ENCODE results near the gene GLYATL1B.
"Not testable (repeated sequence)": the region's sequence is repeated elsewhere in the genome, so short reads cannot be mapped to it uniquely, and the experiment has no call there.

GLYATL1B gene

DNA sequence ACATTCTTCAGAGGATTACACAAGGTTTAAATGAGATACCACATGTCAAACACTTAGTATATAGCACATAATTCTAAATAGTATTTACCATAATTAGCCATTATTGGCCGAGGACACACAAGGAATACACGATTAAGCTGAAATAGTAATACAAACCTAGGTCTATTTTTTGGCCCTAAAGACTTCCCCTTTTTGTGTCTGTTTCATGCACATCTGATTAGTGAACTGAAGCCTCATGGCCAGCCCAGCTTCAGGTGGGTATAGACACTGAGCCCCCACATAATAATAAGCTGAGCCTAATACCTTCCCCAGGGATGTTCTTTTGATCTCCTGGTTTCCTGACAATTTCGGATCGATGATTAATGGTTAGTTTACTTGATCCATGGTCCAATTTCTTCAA, 2.1 kb downstream of the GLYATL1B start:
- TF ChIP-seq CTCF (IDR thresholded peaks at IDR 0.05; ENCODE audit: low read length, missing control alignments), result no peak
- H3K4me3 ChIP-seq (replicated peaks; ENCODE audit: low read depth, low read length), result no peak overlapping the region
- no peak for DNase-seq (ENCODE audit: low read depth)

DNA sequence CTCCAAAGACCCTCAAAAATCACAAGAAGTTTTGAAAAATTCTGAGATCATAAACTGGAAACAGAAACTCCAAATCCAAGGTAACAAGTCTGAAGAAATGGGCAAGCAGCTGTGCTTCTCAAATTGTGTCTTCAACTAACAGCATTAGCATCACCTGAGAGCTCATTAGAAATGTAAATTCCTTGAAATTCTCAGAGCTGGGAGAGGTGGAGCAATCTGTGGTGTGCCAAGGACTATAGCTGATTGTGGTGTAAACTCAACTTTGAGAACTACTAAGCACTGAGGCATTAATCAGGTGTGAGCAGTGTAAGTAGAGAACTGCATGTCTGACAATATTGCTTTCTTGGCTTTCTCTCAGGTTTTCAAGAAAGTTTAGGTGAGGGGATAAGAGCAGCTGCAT, 7.5 kb downstream of the GLYATL1B start:
- DNase-seq (ENCODE audit: low read depth); H3K4me3 ChIP-seq (replicated peaks; ENCODE audit: low read depth, low read length): not testable (repeated sequence)

DNA sequence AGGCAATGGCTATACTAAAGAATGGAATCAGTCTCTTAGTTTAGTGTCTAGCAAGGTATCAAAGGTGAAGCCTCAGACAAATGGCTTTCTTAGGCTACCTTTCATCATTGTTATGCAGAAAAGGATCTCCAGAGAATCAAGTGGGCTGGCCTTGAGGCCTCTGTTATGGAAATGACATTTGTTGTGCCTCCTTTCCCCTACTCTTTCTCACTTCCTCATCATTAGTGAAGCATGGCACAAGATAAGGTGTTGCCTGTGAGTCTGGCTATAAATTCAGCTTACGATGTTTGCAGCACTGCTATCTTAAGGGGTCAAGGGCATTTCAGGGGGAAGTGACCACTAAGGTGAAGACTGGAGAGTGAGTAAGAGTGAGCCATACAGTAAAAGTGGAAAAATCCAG, 9.1 kb downstream of the GLYATL1B start:
- DNase-seq (ENCODE audit: low read depth); H3K4me3 ChIP-seq (replicated peaks; ENCODE audit: low read depth, low read length): not testable (repeated sequence)

- DNase-seq (ENCODE audit: low read depth); H3K4me3 ChIP-seq (replicated peaks; ENCODE audit: low read depth, low read length): not testable (repeated sequence)
Observed at GRCh38 chr11:59095972-59096575, 10.0 kb downstream of the GLYATL1B start.

DNA sequence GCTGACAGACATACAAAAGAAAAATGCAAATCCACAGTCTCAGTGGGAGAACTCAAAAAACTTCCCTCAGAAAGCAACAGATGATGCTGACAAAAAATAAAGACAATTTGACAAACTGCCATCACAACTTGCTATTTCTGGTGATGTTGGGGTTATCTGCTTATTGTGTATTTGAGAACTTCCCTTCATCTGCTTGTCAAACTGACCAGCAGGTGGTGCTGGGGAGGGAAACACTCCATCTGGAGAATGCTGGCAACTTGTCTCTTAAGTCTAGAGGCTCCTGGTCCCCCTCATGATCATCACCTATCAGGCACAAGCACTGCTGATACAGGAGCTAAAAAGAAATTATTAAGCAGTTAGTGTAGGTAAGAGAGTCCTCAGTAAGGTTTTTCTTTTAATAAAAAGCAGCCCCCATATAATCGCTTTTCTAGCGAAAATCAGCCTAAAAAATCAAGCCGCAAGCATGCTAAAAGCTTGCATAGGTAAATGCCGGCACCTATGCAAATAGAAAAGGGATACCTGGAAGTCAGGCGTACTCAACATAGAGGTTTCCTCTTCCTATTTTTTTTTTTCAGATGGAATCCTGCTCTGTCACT, 11.1 kb downstream of the GLYATL1B start:
- peak; percentile 81 for TF ChIP-seq CTCF (IDR thresholded peaks at IDR 0.05; ENCODE audit: low read length, missing control alignments)
- DNase-seq (ENCODE audit: low read depth), result peak; percentile 72

DNA sequence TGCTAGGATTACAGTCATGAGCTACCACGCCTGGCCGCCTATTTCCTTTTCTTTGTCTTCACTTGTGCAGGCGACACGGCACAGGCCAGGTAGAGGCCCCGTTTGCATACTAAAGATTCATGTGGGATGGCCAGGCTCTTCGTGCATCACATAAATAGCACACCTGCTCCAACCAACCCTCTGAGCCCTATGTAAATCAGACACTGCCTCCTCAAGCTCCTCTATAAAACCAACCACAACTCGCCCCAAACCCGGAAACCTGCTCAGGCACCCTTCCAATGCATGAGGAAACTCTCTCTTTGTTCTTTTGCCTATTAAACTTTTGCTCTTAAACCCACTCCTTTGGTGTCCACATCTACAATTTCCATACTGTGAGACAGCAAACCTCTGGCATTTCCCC, 11.8 kb downstream of the GLYATL1B start:
- H3K4me3 ChIP-seq (replicated peaks; ENCODE audit: low read depth, low read length); DNase-seq (ENCODE audit: low read depth): not testable (repeated sequence)

More for the DNA sequence above, 11.1 kb downstream of the GLYATL1B start:
- H3K4me3 ChIP-seq (replicated peaks; ENCODE audit: low read depth, low read length), result no peak overlapping the region

DNA sequence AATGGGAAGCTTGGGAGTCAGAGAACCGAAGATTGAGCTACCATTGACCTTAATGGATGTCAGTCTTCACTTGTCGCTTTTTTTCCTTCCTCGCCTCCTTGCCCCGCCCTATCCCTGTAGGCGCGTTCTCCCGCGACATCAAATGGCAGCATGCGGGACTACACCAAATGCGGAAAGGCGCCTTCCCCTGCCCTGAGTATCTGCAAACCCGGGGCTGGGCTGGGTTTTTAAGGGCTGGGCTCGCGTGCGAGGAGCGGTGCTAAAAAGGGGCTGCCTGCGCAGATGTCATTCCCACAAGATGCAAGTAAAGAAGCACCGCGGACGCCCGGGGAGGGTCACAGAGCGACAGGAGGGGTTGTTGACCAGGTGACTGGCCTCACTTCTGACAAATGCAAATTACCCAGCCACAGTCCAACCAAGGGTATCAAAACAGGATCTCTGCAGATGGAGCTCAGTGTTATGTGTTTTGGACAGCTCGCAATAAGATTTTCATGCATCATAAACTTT, 16.2 kb downstream of the GLYATL1B start:
- peak; percentile 34 for TF ChIP-seq CTCF (IDR thresholded peaks at IDR 0.05; ENCODE audit: low read length, missing control alignments)
- DNase-seq (ENCODE audit: low read depth), result peak; percentile 41
- peak overlapping the region; percentile 44 for H3K4me3 ChIP-seq (replicated peaks; ENCODE audit: low read depth, low read length)

DNA sequence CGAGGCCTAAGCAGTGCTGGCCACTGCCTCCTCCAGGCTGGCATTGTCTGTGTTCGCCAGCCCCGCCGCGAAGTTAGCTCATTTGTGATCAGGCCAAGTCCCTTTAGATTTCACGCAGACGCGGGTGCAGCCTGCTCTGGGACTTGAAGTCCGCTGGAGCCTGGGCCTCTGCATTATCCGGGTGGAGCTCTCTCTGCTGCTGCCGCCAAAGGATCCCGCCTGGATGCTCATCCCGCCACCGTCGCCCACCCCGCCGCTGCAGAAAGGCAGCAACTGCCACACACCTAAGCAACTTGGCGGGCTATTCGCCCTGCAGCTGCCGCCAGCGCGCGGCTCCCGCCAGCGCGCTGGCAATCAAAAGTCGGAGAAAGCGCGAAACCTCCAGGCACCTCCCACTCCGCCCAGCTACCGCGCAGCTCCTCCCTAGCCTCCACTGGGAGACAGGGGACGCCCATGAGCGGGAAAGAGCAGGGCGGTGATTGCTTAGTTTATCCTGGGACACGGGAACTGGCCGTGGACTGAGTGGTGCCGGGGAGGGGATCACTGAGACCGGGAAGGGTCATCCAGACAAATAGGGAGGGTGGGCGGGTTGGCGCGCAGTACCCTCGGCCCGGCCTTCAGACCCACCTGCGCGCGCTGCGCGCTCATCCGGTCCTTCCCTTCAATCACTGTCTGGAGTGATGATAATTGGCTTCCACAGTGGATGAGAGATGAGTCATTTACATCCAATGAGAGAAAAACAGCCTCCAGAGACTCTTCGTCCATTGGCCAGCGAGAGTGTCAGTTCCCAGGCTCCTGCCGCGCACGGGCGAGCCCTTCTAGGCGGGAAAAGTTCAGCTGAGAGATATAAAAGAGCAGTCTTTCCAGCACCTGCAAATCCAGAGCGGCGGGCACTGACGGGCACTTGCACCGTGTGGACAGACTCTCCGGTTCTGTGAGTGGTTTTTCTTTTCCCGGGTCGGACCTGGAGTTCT, 20.5 kb downstream of the GLYATL1B start, which contains the start of gene FAM111B:
Gene FAM111B (plus strand): TSS at position 875 of the 974 bp plus-strand sequence. CDS start 2,389 bp downstream, outside the sequence.
- DNase-seq (ENCODE audit: low read depth), result peak; percentile 92
- no peak for TF ChIP-seq CTCF (IDR thresholded peaks at IDR 0.05; ENCODE audit: low read length, missing control alignments)

DNA sequence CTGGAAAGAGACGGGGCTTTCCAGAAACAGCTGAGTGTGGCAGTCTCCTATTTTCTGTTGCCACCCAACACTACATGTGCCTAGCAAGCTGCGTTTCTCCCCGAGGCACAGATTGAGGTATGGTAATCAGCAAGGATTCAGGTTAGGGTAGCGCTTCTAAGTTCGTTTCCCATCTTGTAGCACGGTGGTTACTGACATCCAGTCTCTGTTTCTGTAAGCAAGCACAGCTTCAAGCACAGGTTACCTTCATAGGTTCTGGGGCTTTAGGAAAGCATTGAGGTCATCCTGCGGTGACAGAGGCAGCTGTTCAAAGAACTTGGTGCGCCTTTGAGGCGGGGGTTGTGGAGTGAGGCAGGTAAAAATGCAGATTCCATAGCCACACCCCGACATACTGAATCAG, 21.6 kb downstream of the GLYATL1B start:
- peak overlapping the region; percentile 62 for H3K4me3 ChIP-seq (replicated peaks; ENCODE audit: low read depth, low read length)
- DNase-seq (ENCODE audit: low read depth), result not testable (repeated sequence)

More for the DNA sequence above, 20.5 kb downstream of the GLYATL1B start, which contains the start of gene FAM111B:
- peak within 1 kb of the TSS; percentile 62 for H3K4me3 ChIP-seq (replicated peaks; ENCODE audit: low read depth, low read length)

All from fibroblast of pulmonary artery (primary cell).